PC-3 (cell line): ENCODE measurements around the gene PYGM. TPM values are rescaled to one million over a fixed set of nuclear protein-coding genes. Genes with fewer than 3 reads are reported as not detected.

Experiments
- ATAC-seq: fragments of 200-7000 bp; cut with Tn5 transposase; 2 replicates; pipeline ENCODE4 v1.9.1; 2020; ENCODE audit warnings: mild to moderate bottlenecking, moderate library complexity
- BruUV-seq: library from RNA; stranded (reverse); fragments of 400-500 nt; replicated peaks from 2 replicates; lab custom pipeline; 2021; lab: Mats Ljungman, UMichigan
- CTCF ChIA-PET: fragments of 300-600 bp; sonication (Branson Sonifier 250); formaldehyde crosslinking; loops from one replicate; lab custom pipeline; 2022; ENCODE audit warnings: antibody characterized with exemption; lab: Charles Lee
- POLR2A ChIA-PET: fragments of 300-600 bp; sonication (Branson Sonifier 250); formaldehyde crosslinking; loops from one replicate; lab custom pipeline; 2022; ENCODE audit warnings: antibody characterized with exemption; ENCODE audit not compliant: unreplicated experiment; lab: Charles Lee
- DNase-seq: peaks from one replicate; pipeline ENCODE4 v3.0.0-alpha.2; 2015
- H2AFZ ChIP-seq: fragments of 300-600 bp; sonication (generic); 2 replicates; pipeline ENCODE4 v1.6.0; 2016; ENCODE audit warnings: antibody characterized with exemption, low read length
- H3F3A ChIP-seq: fragments of 300-600 bp; sonication (generic); one replicate; pipeline ENCODE4 v1.6.0; 2017; ENCODE audit warnings: antibody characterized with exemption, low read length, control low read depth, mild to moderate bottlenecking; ENCODE audit not compliant: unreplicated experiment
- H3K27ac ChIP-seq: fragments of 300-600 bp; sonication (generic); 2 replicates; pipeline ENCODE4 v1.5.1; 2016; ENCODE audit warnings: mild to moderate bottlenecking, low read length
- H3K27me3 ChIP-seq: fragments of 300-600 bp; sonication (generic); 2 replicates; pipeline ENCODE4 v1.6.1; 2016; ENCODE audit warnings: low read length, mixed read lengths
- H3K36me3 ChIP-seq: fragments of 300-600 bp; sonication (generic); 2 replicates; pipeline ENCODE4 v1.6.1; 2016; ENCODE audit warnings: low read depth, mixed run types, low read length, mixed read lengths
- H3K4me1 ChIP-seq: fragments of 300-600 bp; sonication (generic); 2 replicates; pipeline ENCODE4 v1.5.1; 2016; ENCODE audit warnings: low read length; ENCODE audit not compliant: insufficient read depth
- H3K4me2 ChIP-seq: fragments of 300-600 bp; sonication (generic); 2 replicates; pipeline ENCODE4 v1.6.0; 2016; ENCODE audit warnings: low read length
- H3K4me3 ChIP-seq: fragments of 300-600 bp; sonication (generic); 2 replicates; pipeline ENCODE4 v1.5.1; 2016; ENCODE audit warnings: mild to moderate bottlenecking, low read length, mixed read lengths
- H3K79me2 ChIP-seq: fragments of 300-600 bp; sonication (generic); 2 replicates; pipeline ENCODE4 v1.6.1; 2017; ENCODE audit warnings: low read length, mixed read lengths
- H3K9ac ChIP-seq: fragments of 300-600 bp; sonication (generic); 2 replicates; pipeline ENCODE4 v1.6.0; 2016; ENCODE audit warnings: mild to moderate bottlenecking, low read length
- H3K9me2 ChIP-seq: fragments of 300-600 bp; sonication (generic); replicated peaks from 2 replicates; pipeline ENCODE4 v1.6.1; 2016; ENCODE audit warnings: mixed run types, low read length, mixed read lengths
- H3K9me3 ChIP-seq: fragments of 300-600 bp; sonication (generic); 2 replicates; pipeline ENCODE4 v1.6.1; 2016; ENCODE audit warnings: low read length, mixed read lengths
- H4K20me1 ChIP-seq: fragments of 300-600 bp; sonication (generic); 2 replicates; pipeline ENCODE4 v1.6.1; 2016; ENCODE audit warnings: low read length, mixed read lengths
- EZH2 ChIP-seq: fragments of 300-600 bp; sonication (generic); IDR thresholded peaks from one replicate; pipeline ENCODE4 v1.6.1; 2017; ENCODE audit warnings: antibody characterized with exemption, mild to moderate bottlenecking, low read length; ENCODE audit not compliant: unreplicated experiment
- EZH2phosphoT487 ChIP-seq: fragments of 300-600 bp; sonication (generic); IDR thresholded peaks from 2 replicates; pipeline ENCODE4 v1.6.1; 2018; ENCODE audit warnings: mild to moderate bottlenecking, antibody characterized with exemption, low read length, borderline replicate concordance
- intact Hi-C: fragments of 100-400 bp; cut with micrococcal nuclease; formaldehyde crosslinking; loops from 2 replicates; pipeline ENCODE4 v1.9.0; 2023
- total RNA-seq: library from RNA; depleted of rRNA; stranded (reverse); fragments of >200 nt; gene quantifications from 2 replicates; pipeline ENCODE4 v1.2.3, GENCODE V29; 2014
- TF ChIP-seq, protein P1 (sequence below): fragments of 300-600 bp; sonication (generic); conservative IDR thresholded peaks from 2 replicates; pipeline ENCODE4 v1.5.1; 2017; ENCODE audit warnings: antibody characterized with exemption, low read depth, mild to moderate bottlenecking, low read length

Gene PYGM
- total RNA-seq, 1 experiment from 2014 or later: 0.95 TPM

- ChIA-PET POLR2A (no interaction called here), CTCF (no interaction called here)
- DNase-seq (no peak), ATAC-seq (no peak)
- Histone ChIP-seq H3K9ac (no peak overlapping the region), H3K4me1 (peaks cover 10% of the 10 kb centered on the region; the same call in 1 of the 2 replicates), H3K9me2 (no peaks in the 10 kb centered on the region), H3K9me3 (no peaks in the 10 kb centered on the region), H3K4me3 (no peak overlapping the region), H3K27me3 (peaks cover 40% of the 10 kb centered on the region), H3K79me2 (no peaks in the 10 kb centered on the region), H3K36me3 (no peaks in the 10 kb centered on the region), H4K20me1 (no peaks in the 10 kb centered on the region), H3K27ac (no peak overlapping the region), H3K4me2 (no peak overlapping the region), H3F3A (no peaks in the 10 kb centered on the region), H2AFZ (no peak overlapping the region)
- no TSS peak for BruUV-seq
- TF ChIP-seq EZH2phosphoT487: no peak
- TF ChIP-seq, protein P1, sequence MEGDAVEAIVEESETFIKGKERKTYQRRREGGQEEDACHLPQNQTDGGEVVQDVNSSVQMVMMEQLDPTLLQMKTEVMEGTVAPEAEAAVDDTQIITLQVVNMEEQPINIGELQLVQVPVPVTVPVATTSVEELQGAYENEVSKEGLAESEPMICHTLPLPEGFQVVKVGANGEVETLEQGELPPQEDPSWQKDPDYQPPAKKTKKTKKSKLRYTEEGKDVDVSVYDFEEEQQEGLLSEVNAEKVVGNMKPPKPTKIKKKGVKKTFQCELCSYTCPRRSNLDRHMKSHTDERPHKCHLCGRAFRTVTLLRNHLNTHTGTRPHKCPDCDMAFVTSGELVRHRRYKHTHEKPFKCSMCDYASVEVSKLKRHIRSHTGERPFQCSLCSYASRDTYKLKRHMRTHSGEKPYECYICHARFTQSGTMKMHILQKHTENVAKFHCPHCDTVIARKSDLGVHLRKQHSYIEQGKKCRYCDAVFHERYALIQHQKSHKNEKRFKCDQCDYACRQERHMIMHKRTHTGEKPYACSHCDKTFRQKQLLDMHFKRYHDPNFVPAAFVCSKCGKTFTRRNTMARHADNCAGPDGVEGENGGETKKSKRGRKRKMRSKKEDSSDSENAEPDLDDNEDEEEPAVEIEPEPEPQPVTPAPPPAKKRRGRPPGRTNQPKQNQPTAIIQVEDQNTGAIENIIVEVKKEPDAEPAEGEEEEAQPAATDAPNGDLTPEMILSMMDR: no peak
- no peak for TF ChIP-seq EZH2
- intact Hi-C loops: no loop called here
These were observed 48.4 kb downstream of the PYGM start for GRCh38 chr11:64711138-64711955.

GRCh38 chr11:64710418-64711137 lies 49.2 kb downstream of the PYGM start:
- Histone ChIP-seq H3K27me3 (peaks cover 34% of the 10 kb centered on the region), H3K79me2 (no peaks in the 10 kb centered on the region), H3F3A (no peaks in the 10 kb centered on the region), H4K20me1 (no peaks in the 10 kb centered on the region), H3K4me3 (no peak overlapping the region), H3K4me2 (0 out of 2 replicates have a peak overlapping the region, but pooled peaks have one; percentile 12), H3K36me3 (no peaks in the 10 kb centered on the region), H3K4me1 (peaks cover 10% of the 10 kb centered on the region; the same call in 1 of the 2 replicates), H3K27ac (no peak overlapping the region), H3K9ac (no peak overlapping the region), H2AFZ (no peak overlapping the region), H3K9me2 (no peaks in the 10 kb centered on the region), H3K9me3 (no peaks in the 10 kb centered on the region)
- intact Hi-C loops: no loop called here
- TF ChIP-seq, protein P1: no peak
- TF ChIP-seq EZH2: no peak
- ChIA-PET CTCF (no interaction called here), POLR2A (no interaction called here)
- no TSS peak for BruUV-seq
- ATAC-seq: peak; percentile 53; the same call in 1 of the 2 replicates
- peak; percentile 56 for DNase-seq
